Endothelial cell of umbilical vein (primary cell): ENCODE measurements around the gene RPS6KA1. TPM values are rescaled to one million over a fixed set of nuclear protein-coding genes. Genes with fewer than 3 reads are reported as not detected.

Experiments
- BruUV-seq: library from RNA; stranded (reverse); fragments of 400-500 nt; replicated peaks from 2 replicates; lab custom pipeline; 2021; lab: Mats Ljungman, UMichigan
- CTCF ChIA-PET: fragments of 300-600, 350-600 bp; sonication (Branson Sonifier 250); formaldehyde crosslinking; loops from one replicate; lab custom pipeline; 2021; ENCODE audit warnings: antibody characterized with exemption, inconsistent platforms; lab: Charles Lee
- POLR2A ChIA-PET: fragments of 300-600, 350-600 bp; sonication (Branson Sonifier 250); formaldehyde crosslinking; loops from one replicate; lab custom pipeline; 2021; ENCODE audit warnings: antibody characterized with exemption, inconsistent platforms; lab: Charles Lee
- DNase-seq: peaks from one replicate; pipeline ENCODE4 v3.0.0-alpha.2; 2011; ENCODE audit warnings: low read depth, low spot score
- FAIRE-seq: peaks from 2 replicates; lab custom pipeline; 2011; peaks lifted over from hg19 to GRCh38; lab: Jason Lieb, UNC
- H2AFZ ChIP-seq: 2 replicates; pipeline ENCODE4 v1.6.0; 2012; ENCODE audit warnings: low read depth, low read length, control low read depth, inconsistent platforms
- H3K27ac ChIP-seq: 2 replicates; pipeline ENCODE4 v1.5.1; 2011; ENCODE audit warnings: low read depth, mild to moderate bottlenecking, control low read depth, low read length, moderate library complexity; ENCODE audit not compliant: insufficient read depth
- H3K27me3 ChIP-seq, 2 experiments: 2 replicates each; pipeline versions ENCODE4 v1.6.0 to v1.6.1; 2011; ENCODE audit warnings: low read length in 2 of 2, mixed read lengths in 1 of 2; ENCODE audit not compliant: control insufficient read depth in 2 of 2, insufficient read depth in 2 of 2
- H3K36me3 ChIP-seq, 2 experiments: 2 replicates in 1 of 2; 3 replicates in 1 of 2; pipeline ENCODE4 v1.5.1; 2011; ENCODE audit warnings: low read length in 2 of 2, mild to moderate bottlenecking in 1 of 2, moderate library complexity in 1 of 2; ENCODE audit not compliant: control insufficient read depth in 2 of 2, insufficient read depth in 2 of 2; ENCODE audit errors: extremely low read depth in 1 of 2
- H3K4me1 ChIP-seq: 3 replicates; pipeline ENCODE4 v1.5.1; 2011; ENCODE audit warnings: mild to moderate bottlenecking, low read length; ENCODE audit not compliant: control insufficient read depth, insufficient read depth; ENCODE audit errors: extremely low read depth
- H3K4me2 ChIP-seq: 2 replicates; pipeline ENCODE4 v1.6.1; 2011; ENCODE audit warnings: low read length, control low read depth, mixed read lengths; ENCODE audit not compliant: insufficient read depth
- H3K4me3 ChIP-seq, 3 experiments: fragments of 200-600 bp in 1 of 3; sonication (generic), shearing (Covaris generic) in 1 of 3; replicated peaks in 1 of 3; 2 replicates each; pipeline ENCODE4 v1.5.1; 2011 to 2016; ENCODE audit warnings: control low read depth in 3 of 3, low read length in 3 of 3, mild to moderate bottlenecking in 2 of 3, inconsistent platforms in 1 of 3, low read depth in 1 of 3, moderate library complexity in 1 of 3; ENCODE audit not compliant: insufficient read depth in 1 of 3
- H3K79me2 ChIP-seq: 2 replicates; pipeline ENCODE4 v1.6.0; 2012; ENCODE audit warnings: low read length, inconsistent platforms; ENCODE audit not compliant: control insufficient read depth, insufficient read depth
- H3K9ac ChIP-seq: replicated peaks from 2 replicates; pipeline ENCODE3; 2011; ENCODE audit warnings: low read length, control low read depth; ENCODE audit not compliant: insufficient read depth; ENCODE audit errors: extremely low read depth
- H3K9me1 ChIP-seq: replicated peaks from 3 replicates; pipeline ENCODE4 v1.6.0; 2011; ENCODE audit warnings: mild to moderate bottlenecking, low read length; ENCODE audit not compliant: control insufficient read depth, insufficient read depth; ENCODE audit errors: extremely low read depth
- H3K9me3 ChIP-seq: replicated peaks from 2 replicates; pipeline ENCODE4 v1.5.1; 2012; ENCODE audit warnings: low read length, inconsistent platforms; ENCODE audit not compliant: control insufficient read depth, insufficient read depth
- H4K20me1 ChIP-seq: replicated peaks from 2 replicates; pipeline ENCODE3; 2011; ENCODE audit warnings: mild to moderate bottlenecking, low read length; ENCODE audit not compliant: control insufficient read depth, insufficient read depth; ENCODE audit errors: extremely low read depth
- CTCF ChIP-seq, 2 donors: IDR thresholded peaks; 1 replicate in 1 of 2; 2 replicates in 1 of 2; pipeline ENCODE4 v1.5.1; 2011; ENCODE audit warnings: low read length in 2 of 2, mild to moderate bottlenecking in 2 of 2, moderate library complexity in 2 of 2, control low read depth in 1 of 2, inconsistent platforms in 1 of 2, low read depth in 1 of 2; ENCODE audit not compliant: insufficient read depth in 1 of 2; ENCODE audit errors: extremely low read depth in 1 of 2
- EZH2 ChIP-seq: IDR thresholded peaks from 2 replicates; pipeline ENCODE4 v1.6.1; 2012; ENCODE audit warnings: borderline replicate concordance, low read depth, mild to moderate bottlenecking, moderate library complexity, low read length, inconsistent platforms; ENCODE audit not compliant: severe bottlenecking
- FOS ChIP-seq: IDR thresholded peaks from 2 replicates; pipeline ENCODE4 v1.6.1; 2011; ENCODE audit warnings: mild to moderate bottlenecking, low read length, moderate library complexity, borderline replicate concordance; ENCODE audit not compliant: insufficient read depth
- GATA2 ChIP-seq: IDR thresholded peaks from 2 replicates; pipeline ENCODE4 v1.7.0; 2011; ENCODE audit warnings: low read depth, mild to moderate bottlenecking, moderate library complexity, mixed read lengths, low read length; ENCODE audit not compliant: insufficient read length, insufficient read depth
- JUN ChIP-seq: IDR thresholded peaks from 2 replicates; pipeline ENCODE4 v1.6.1; 2011; ENCODE audit warnings: borderline replicate concordance, low read depth; ENCODE audit not compliant: insufficient read length, insufficient read depth
- MAX ChIP-seq: IDR thresholded peaks from 2 replicates; pipeline ENCODE4 v1.6.1; 2011; ENCODE audit not compliant: insufficient read depth, insufficient read length
- MYC ChIP-seq: IDR thresholded peaks from one replicate; pipeline ENCODE4 v1.6.1; 2011; ENCODE audit warnings: mild to moderate bottlenecking, low read depth, low read length
- POLR2A ChIP-seq: IDR thresholded peaks from 2 replicates; pipeline ENCODE4 v1.6.1; 2012; ENCODE audit warnings: low read depth, mild to moderate bottlenecking, control low read depth, low read length
- POLR2AphosphoS5 ChIP-seq: IDR thresholded peaks from 2 replicates; pipeline ENCODE4 v1.6.1; 2012; ENCODE audit warnings: low read depth, mild to moderate bottlenecking, control low read depth, low read length, moderate library complexity; ENCODE audit not compliant: insufficient read depth
- dilution Hi-C: fragments of 300-500 bp; cut with MboI; formaldehyde crosslinking; loops from one replicate; pipeline ENCODE4 v1.15.0; 2019; ENCODE audit warnings: low sequenced_read_pairs; ENCODE audit not compliant: extremely low pct_ligation_motif_present
- intact Hi-C: fragments of 100-400 bp; cut with micrococcal nuclease; formaldehyde crosslinking; loops from one replicate; pipeline ENCODE4 v1.10.0; 2022
- polyA plus RNA-seq, 4 experiments: library from polyadenylated mRNA; depleted of rRNA in 3 of 4; stranded (reverse) in 3 of 4; unstranded in 1 of 4; fragments of >200 nt; gene quantifications; 2 replicates each; pipeline versions ENCODE4 v1.2.1 to v1.2.3, GENCODE V29; 2011 to 2012; ENCODE audit warnings: missing spikeins in 1 of 4
- total RNA-seq: library from RNA; stranded (reverse); gene quantifications from 2 replicates; pipeline ENCODE4 v1.2.3, GENCODE V29; 2021

RPS6KA1 gene
- total and polyA plus RNA-seq, 2 donors (not counting 3 experiments of a cell fraction or from before 2014, with no cell fraction given): 6.7 to 15.5 TPM

GRCh38 chr1:26557008-26557407, 27.4 kb downstream of the RPS6KA1 start:
- intact Hi-C loops (no loop called here), dilution Hi-C loops (no loop called here)
- no peaks in the 10 kb centered on the region for H3K9me3 ChIP-seq
- no peak overlapping the region for H3K27ac ChIP-seq
- H3K4me2 ChIP-seq: no peak overlapping the region
- no peak overlapping the region for H3K4me3 ChIP-seq
- H3K9me1 ChIP-seq: no peaks in the 10 kb centered on the region
- no peak overlapping the region for H3K9ac ChIP-seq
- H4K20me1 ChIP-seq: no peaks in the 10 kb centered on the region
- no peaks in the 10 kb centered on the region for H3K4me1 ChIP-seq
- H2AFZ ChIP-seq: no peak overlapping the region
- no TSS peak for BruUV-seq
- no peaks in the 10 kb centered on the region for H3K79me2 ChIP-seq
- DNase-seq (no peak), FAIRE-seq (no peak)
- TF ChIP-seq MAX (no peak), CTCF (IDR thresholded peaks at IDR 0.05; ENCODE audit: extremely low read depth in 1 of 2, insufficient read depth in 1 of 2, low read depth in 1 of 2, low read length in 2 of 2) (no peak), GATA2 (no peak), MYC (no peak), EZH2 (no peak), JUN (no peak), POLR2AphosphoS5 (no peak), FOS (no peak), POLR2A (no peak)
- CTCF ChIA-PET: no interaction called here
- no peaks in the 10 kb centered on the region for H3K27me3 ChIP-seq
- POLR2A ChIA-PET: no interaction called here
- no peaks in the 10 kb centered on the region for H3K36me3 ChIP-seq
